Left lung (tissue), 10 donors: ENCODE results near the gene RBM33. TPM values are rescaled to one million over a fixed set of nuclear protein-coding genes. Genes with fewer than 3 reads are reported as not detected.

Experiments used
- ATAC-seq: fragments of 200-7000 bp; cut with Tn5 transposase; one replicate; pipeline ENCODE4 v1.9.1; 2020; ENCODE audit warnings: moderate library complexity
- DNase-seq, 4 donors: peaks; one replicate each; pipeline ENCODE4 v3.0.0-alpha.2; 2013 to 2020
- H3K27ac ChIP-seq, 2 donors: fragments of 200-600 bp; sonication (generic) in 1 of 2; one replicate each; pipeline versions ENCODE4 v1.5.0 to v1.8.0; 2020 to 2021
- H3K27me3 ChIP-seq, 2 donors: fragments of 200-600 bp; sonication (generic) in 1 of 2; one replicate each; pipeline versions ENCODE4 v1.5.0 to v1.8.0; 2020 to 2021
- H3K36me3 ChIP-seq, 2 donors: fragments of 200-600 bp; sonication (generic) in 1 of 2; one replicate each; pipeline versions ENCODE4 v1.5.0 to v1.8.0; 2020 to 2021
- H3K4me1 ChIP-seq, 2 donors: fragments of 200-600 bp; one replicate each; pipeline ENCODE4 v1.8.0; 2021
- H3K4me3 ChIP-seq, 2 donors: fragments of 200-600 bp; sonication (generic) in 1 of 2; one replicate each; pipeline versions ENCODE4 v1.5.0 to v1.8.0; 2020 to 2021; ENCODE audit warnings: mild to moderate bottlenecking in 1 of 2
- H3K9me3 ChIP-seq, 2 donors: fragments of 200-600 bp; sonication (generic) in 1 of 2; one replicate each; pipeline versions ENCODE4 v1.5.0 to v1.8.0; 2020 to 2021
- CTCF ChIP-seq, 2 donors: fragments of 200-600 bp; sonication (generic) in 1 of 2; IDR thresholded peaks; one replicate each; pipeline versions ENCODE4 v1.5.0 to v1.8.0; 2021; ENCODE audit warnings: antibody characterized with exemption in 2 of 2
- intact Hi-C, 2 donors: fragments of 100-400 bp; cut with DNase I; formaldehyde crosslinking; loops; one replicate each; pipeline versions ENCODE4 v1.11.2 to v1.14.2; 2022
- polyA plus RNA-seq, 6 donors: library from polyadenylated mRNA; unstranded; fragments of 120-200 nt; gene quantifications; one replicate each; pipeline ENCODE4 v1.2.1, GENCODE V29; 2013; ENCODE audit not compliant: insufficient read length in 6 of 6
- total RNA-seq, 2 donors: library from RNA; stranded (reverse); fragmentation: NEBNext Ultra II Directional; extraction: Animal tissue kit (Norgen Biotek cat#: 25700); gene quantifications; one replicate each; pipeline ENCODE4 v1.2.1, GENCODE V29; 2021
- donor health status: DM: no; HTN: yes; CAD: no.
- donor health status: DM: no; HTN: no; CAD: no.

The RBM33 gene
- total and polyA plus RNA-seq, 8 donors: 35.2 to 56.4 (median 45.0) TPM

- intact Hi-C loops: loop anchor here in 1 of 2 donors (5.0 to 10.0 kb wide), 2 partner anchors 93 to 136 kb away; partner anchors contain the start of gene RBM33
- H3K27ac ChIP-seq: no peak overlapping the region
- H3K4me3 ChIP-seq: no peak overlapping the region
- no peaks in the 10 kb centered on the region for H3K27me3 ChIP-seq
- peaks cover 0 to 18% of the 10 kb centered on the region in 2 donors for H3K4me1 ChIP-seq
- H3K36me3 ChIP-seq: peaks cover 0 to 59% of the 10 kb centered on the region in 2 donors
- no peak for DNase-seq
- ATAC-seq: no peak
- no peak for TF ChIP-seq CTCF (IDR thresholded peaks at IDR 0.05)
- H3K9me3 ChIP-seq: no peaks in the 10 kb centered on the region
Observed at GRCh38 chr7:155738104-155738503, 93.6 kb downstream of the RBM33 start.

- peak in 3 of 4 donors; percentile 44 to 76 (median 69) for DNase-seq
- Histone ChIP-seq H3K36me3 (peaks cover 0 to 64% of the 10 kb centered on the region in 2 donors), H3K9me3 (no peaks in the 10 kb centered on the region), H3K27ac (no peak overlapping the region), H3K27me3 (no peaks in the 10 kb centered on the region), H3K4me1 (peaks cover 0 to 11% of the 10 kb centered on the region in 2 donors), H3K4me3 (no peak overlapping the region)
- peak; percentile 88 for ATAC-seq
- intact Hi-C loops: loop anchor here in 1 of 2 donors (5.0 to 10.0 kb wide), 2 partner anchors 94 to 137 kb away; partner anchors contain the start of gene RBM33
- TF ChIP-seq CTCF (IDR thresholded peaks at IDR 0.05): peak; percentile 35 to 56
Observed at GRCh38 chr7:155738652-155739537, 94.4 kb downstream of the RBM33 start.

GRCh38 chr7:155739538-155740143 is 95.2 kb downstream of the RBM33 start:
- no peak for TF ChIP-seq CTCF (IDR thresholded peaks at IDR 0.05)
- Histone ChIP-seq H3K9me3 (no peaks in the 10 kb centered on the region), H3K4me1 (peaks cover 0 to 9% of the 10 kb centered on the region in 2 donors), H3K4me3 (no peak overlapping the region), H3K36me3 (peaks cover 0 to 67% of the 10 kb centered on the region in 2 donors), H3K27ac (no peak overlapping the region), H3K27me3 (no peaks in the 10 kb centered on the region)
- no peak for ATAC-seq
- DNase-seq: no peak
- intact Hi-C loops: loop anchor here in 1 of 2 donors (5.0 to 10.0 kb wide), 2 partner anchors 95 to 137 kb away; partner anchors contain the start of gene RBM33

- Histone ChIP-seq H3K9me3 (no peaks in the 10 kb centered on the region), H3K4me1 (peaks cover 0 to 9% of the 10 kb centered on the region in 2 donors), H3K4me3 (no peak overlapping the region), H3K36me3 (peaks cover 0 to 82% of the 10 kb centered on the region in 2 donors), H3K27me3 (no peaks in the 10 kb centered on the region), H3K27ac (no peak overlapping the region)
- no peak for TF ChIP-seq CTCF (IDR thresholded peaks at IDR 0.05)
- intact Hi-C loops: no loop called here
- DNase-seq (no peak), ATAC-seq (peak; percentile 30)
Observed at GRCh38 chr7:155741082-155741481, 96.6 kb downstream of the RBM33 start.

- no peaks in the 10 kb centered on the region for H3K9me3 ChIP-seq
- peak; percentile 18 for ATAC-seq
- TF ChIP-seq CTCF (IDR thresholded peaks at IDR 0.05): no peak
- intact Hi-C loops: no loop called here
- H3K36me3 ChIP-seq: peaks cover 0 to 89% of the 10 kb centered on the region in 2 donors
- DNase-seq: peak in 1 of 4 donors; percentile 79
- H3K27ac ChIP-seq: no peak overlapping the region
- H3K4me1 ChIP-seq: peaks cover 0 to 3% of the 10 kb centered on the region in 2 donors
- no peaks in the 10 kb centered on the region for H3K27me3 ChIP-seq
- H3K4me3 ChIP-seq: no peak overlapping the region
Observed at GRCh38 chr7:155741805-155742204, 97.3 kb downstream of the RBM33 start.
